Spleen (tissue), 11 donors: ENCODE results near the gene GALNT12. TPM values are rescaled to one million over a fixed set of nuclear protein-coding genes. Genes with fewer than 3 reads are reported as not detected.

ENCODE experiments used
- DNase-seq: peaks from one replicate; pipeline ENCODE4 v3.0.0-alpha.2; 2020
- H3K27ac ChIP-seq, 8 donors: fragments of 200-600 bp; sonication (generic) in 7 of 8; 1 replicate in 4 of 8; 2 replicates in 4 of 8; pipeline versions ENCODE4 v1.5.0 to v1.8.0; 2016 to 2021; ENCODE audit warnings: inconsistent platforms in 4 of 8, mild to moderate bottlenecking in 4 of 8, moderate library complexity in 1 of 8
- H3K27me3 ChIP-seq, 7 donors: fragments of 200-600 bp; sonication (generic) in 6 of 7; replicated peaks in 1 of 7; 1 replicate in 4 of 7; 2 replicates in 3 of 7; pipeline versions ENCODE4 v1.5.0 to v1.8.0; 2016 to 2021; ENCODE audit warnings: inconsistent platforms in 3 of 7, mild to moderate bottlenecking in 1 of 7
- H3K36me3 ChIP-seq, 6 donors: fragments of 200-600 bp; sonication (generic) in 5 of 6; 1 replicate in 4 of 6; 2 replicates in 2 of 6; pipeline versions ENCODE4 v1.5.0 to v1.8.0; 2016 to 2021; ENCODE audit warnings: inconsistent platforms in 2 of 6
- H3K4me1 ChIP-seq, 6 donors: fragments of 200-600 bp; sonication (generic) in 5 of 6; 1 replicate in 3 of 6; 2 replicates in 3 of 6; pipeline versions ENCODE4 v1.5.0 to v1.8.0; 2016 to 2021; ENCODE audit warnings: inconsistent platforms in 3 of 6
- H3K4me3 ChIP-seq, 8 donors: fragments of 200-600 bp; sonication (generic) in 7 of 8; 1 replicate in 4 of 8; 2 replicates in 4 of 8; pipeline versions ENCODE4 v1.5.0 to v1.8.0; 2016 to 2021; ENCODE audit warnings: inconsistent platforms in 4 of 8, mild to moderate bottlenecking in 4 of 8, moderate library complexity in 2 of 8
- H3K9me3 ChIP-seq, 8 donors: fragments of 200-600 bp; sonication (generic) in 7 of 8; 1 replicate in 4 of 8; 2 replicates in 4 of 8; pipeline versions ENCODE4 v1.5.0 to v1.8.0; 2016 to 2021; ENCODE audit warnings: inconsistent platforms in 4 of 8
- POLR2A ChIP-seq, 3 donors: fragments of 450-650 bp; IDR thresholded peaks; one replicate each; pipeline ENCODE4 v1.5.1; 2017; ENCODE audit warnings: antibody characterized with exemption in 3 of 3, mild to moderate bottlenecking in 1 of 3
- POLR2AphosphoS5 ChIP-seq, 3 donors: sonication (generic); formaldehyde crosslinking; IDR thresholded peaks; one replicate each; pipeline ENCODE4 v1.5.1; 2017; ENCODE audit warnings: antibody characterized with exemption in 3 of 3
- WGBS, 5 donors: extraction: QIAGEN DNeasy Blood & Tissue Kit in 3 of 5; methylation state at CpG; one replicate each; pipeline versions ENCODE4 v1.1.5 to v1.1.7; 2013 to 2018; 5-methylcytosine and 5-hydroxymethylcytosine counted together
- intact Hi-C: fragments of 100-400 bp; cut with DNase I; formaldehyde crosslinking; loops from one replicate; pipeline ENCODE4 v1.15.0; 2023; ENCODE audit warnings: low total_unique reads
- polyA plus RNA-seq, 3 donors: library from polyadenylated mRNA; stranded (reverse); fragments of 200-250 nt; gene quantifications; one replicate each; pipeline ENCODE4 v1.2.1, GENCODE V29; 2013
- total RNA-seq, 7 donors: library from RNA; depleted of rRNA in 3 of 7; stranded (reverse); fragments of >200 nt in 3 of 7; fragmentation: NEBNext Ultra II Directional in 4 of 7; extraction: Animal tissue kit (Norgen Biotek cat#: 25700) in 4 of 7; gene quantifications; one replicate each; pipeline versions ENCODE4 v1.1.0 to v1.2.1, GENCODE V29; 2016 to 2021
- TF ChIP-seq, protein P1 (sequence below), 11 experiments: fragments of 200-600 bp in 7 of 11; fragments of 450-650 bp in 4 of 11; sonication (generic) in 4 of 11; IDR thresholded peaks in 8 of 11; conservative IDR thresholded peaks in 3 of 11; 1 replicate in 7 of 11; 2 replicates in 4 of 11; pipeline versions ENCODE4 v1.4.0 to v1.8.0; 2016 to 2021; ENCODE audit warnings: antibody characterized with exemption in 11 of 11, inconsistent platforms in 4 of 11, mild to moderate bottlenecking in 1 of 11
- donor health status: healthy with polysubstance abuse.
- donor health status: DM: no; HTN: no; CAD: no; lungs with moderate emphysema.
- donor health status: DM: no; HTN: no; CAD: no.
- donor health status: Bipolar disorder and iron deficiency.
- donor health status: healthy.
- donor health status: DM: no; HTN: no; CAD: no.
- donor health status: DM: yes; HTN: yes; CAD: no.

Gene GALNT12
- total and polyA plus RNA-seq, 10 donors, result 1.2 to 3.2 (median 2.5) TPM

DNA sequence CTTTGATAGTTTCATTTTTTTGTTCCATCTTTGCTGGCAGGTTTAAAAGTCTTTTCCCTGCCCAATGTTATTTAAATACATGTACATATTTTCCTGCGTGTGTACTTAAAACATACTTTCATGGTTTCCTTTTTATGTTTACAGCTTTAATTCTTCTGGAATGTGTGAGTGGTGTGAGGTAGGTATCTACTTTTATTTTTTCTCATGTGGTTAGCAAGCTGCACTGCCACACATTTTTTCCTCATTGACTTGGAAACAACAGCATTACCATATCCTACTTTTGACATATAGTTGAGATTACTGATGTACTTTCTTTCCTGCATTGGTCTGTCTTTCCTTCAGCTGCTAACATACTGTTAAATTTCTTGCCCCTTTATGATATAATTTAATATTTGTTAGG lies 84.8 kb downstream of the GALNT12 start:
- H3K9me3 ChIP-seq, result peaks cover 0 to 14% (median 9%) of the 10 kb centered on the region in 8 donors
- H3K27ac ChIP-seq, result no peak overlapping the region
- DNase-seq, result no peak
- intact Hi-C loops, result no loop called here
- TF ChIP-seq, protein P1, sequence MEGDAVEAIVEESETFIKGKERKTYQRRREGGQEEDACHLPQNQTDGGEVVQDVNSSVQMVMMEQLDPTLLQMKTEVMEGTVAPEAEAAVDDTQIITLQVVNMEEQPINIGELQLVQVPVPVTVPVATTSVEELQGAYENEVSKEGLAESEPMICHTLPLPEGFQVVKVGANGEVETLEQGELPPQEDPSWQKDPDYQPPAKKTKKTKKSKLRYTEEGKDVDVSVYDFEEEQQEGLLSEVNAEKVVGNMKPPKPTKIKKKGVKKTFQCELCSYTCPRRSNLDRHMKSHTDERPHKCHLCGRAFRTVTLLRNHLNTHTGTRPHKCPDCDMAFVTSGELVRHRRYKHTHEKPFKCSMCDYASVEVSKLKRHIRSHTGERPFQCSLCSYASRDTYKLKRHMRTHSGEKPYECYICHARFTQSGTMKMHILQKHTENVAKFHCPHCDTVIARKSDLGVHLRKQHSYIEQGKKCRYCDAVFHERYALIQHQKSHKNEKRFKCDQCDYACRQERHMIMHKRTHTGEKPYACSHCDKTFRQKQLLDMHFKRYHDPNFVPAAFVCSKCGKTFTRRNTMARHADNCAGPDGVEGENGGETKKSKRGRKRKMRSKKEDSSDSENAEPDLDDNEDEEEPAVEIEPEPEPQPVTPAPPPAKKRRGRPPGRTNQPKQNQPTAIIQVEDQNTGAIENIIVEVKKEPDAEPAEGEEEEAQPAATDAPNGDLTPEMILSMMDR (IDR thresholded peaks at IDR 0.05 in 8 of 11, conservative IDR thresholded peaks at IDR 0.05 in 3 of 11), result no peak
- TF ChIP-seq POLR2AphosphoS5 (IDR thresholded peaks at IDR 0.05) (no peak), POLR2A (IDR thresholded peaks at IDR 0.05) (no peak)
- peaks cover 0 to 25% (median 5%) of the 10 kb centered on the region in 6 donors for H3K4me1 ChIP-seq
- no peak overlapping the region for H3K4me3 ChIP-seq
- H3K36me3 ChIP-seq, result no peaks in the 10 kb centered on the region
- peaks cover 0 to 4% (median 0%) of the 10 kb centered on the region in 7 donors for H3K27me3 ChIP-seq
- WGBS, 5 donors, result 82 to 89% (median 86%) methylated on average over 1 of the region's 1 CpG

DNA sequence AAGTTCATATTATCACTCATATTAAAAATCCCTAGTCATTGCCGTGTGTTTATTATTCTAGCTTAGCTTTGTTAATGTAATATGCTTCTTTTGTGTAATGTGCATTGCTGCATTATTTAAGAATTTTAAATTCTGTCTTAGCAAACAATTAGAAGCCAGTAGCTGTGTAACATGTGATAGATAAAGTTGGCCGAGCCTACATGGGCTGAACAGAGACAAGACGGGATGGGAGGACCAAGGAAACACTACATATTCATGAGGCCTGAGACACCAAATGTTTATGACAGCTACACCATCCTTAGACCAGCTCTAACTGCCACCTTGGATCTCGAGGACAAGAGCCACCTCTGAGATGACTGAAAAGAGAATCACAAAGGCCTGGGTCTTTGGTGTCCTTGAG lies 85.2 kb downstream of the GALNT12 start:
- no peak for DNase-seq
- WGBS, 5 donors, result 80 to 93% (median 89%) methylated on average over 4 of the region's 4 CpGs
- no peaks in the 10 kb centered on the region for H3K36me3 ChIP-seq
- no peaks in the 10 kb centered on the region for H3K27me3 ChIP-seq
- H3K9me3 ChIP-seq, result peaks cover 0 to 17% (median 11%) of the 10 kb centered on the region in 8 donors
- peaks cover 0 to 21% (median 3%) of the 10 kb centered on the region in 6 donors for H3K4me1 ChIP-seq
- no peak overlapping the region for H3K27ac ChIP-seq
- H3K4me3 ChIP-seq, result no peak overlapping the region
- TF ChIP-seq, protein P1 (IDR thresholded peaks at IDR 0.05 in 8 of 11, conservative IDR thresholded peaks at IDR 0.05 in 3 of 11), result no peak
- intact Hi-C loops, result no loop called here

DNA sequence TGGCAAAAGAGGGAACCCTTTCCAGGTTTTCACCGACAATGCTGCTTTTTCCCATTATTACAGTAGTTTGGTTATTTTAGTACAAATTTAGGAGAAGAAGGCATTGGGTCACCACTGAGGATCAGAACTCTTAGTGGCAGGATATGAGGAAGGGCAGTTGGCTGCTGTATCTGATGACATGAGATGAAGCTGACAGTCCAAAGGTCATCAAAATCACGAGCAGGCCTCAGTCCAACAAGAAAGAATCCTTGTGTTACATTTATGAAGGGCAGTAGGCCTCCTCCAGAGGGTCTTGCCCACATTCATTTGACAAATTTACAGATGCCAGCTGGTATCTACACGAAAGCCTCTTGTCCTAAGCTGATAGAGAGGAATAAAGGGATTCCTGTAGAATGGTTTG lies 86.7 kb downstream of the GALNT12 start:
- 62 to 82% (median 71%) methylated on average over 3 of the region's 3 CpGs for WGBS, 5 donors
- H3K36me3 ChIP-seq, result no peaks in the 10 kb centered on the region
- no peak overlapping the region for H3K4me3 ChIP-seq
- peaks cover 0 to 15% (median 3%) of the 10 kb centered on the region in 6 donors for H3K4me1 ChIP-seq
- no peak overlapping the region for H3K27ac ChIP-seq
- peaks cover 0 to 17% (median 14%) of the 10 kb centered on the region in 8 donors for H3K9me3 ChIP-seq
- intact Hi-C loops, result no loop called here
- no peak for DNase-seq
- TF ChIP-seq POLR2A (IDR thresholded peaks at IDR 0.05) (no peak), POLR2AphosphoS5 (IDR thresholded peaks at IDR 0.05) (no peak)
- TF ChIP-seq, protein P1 (IDR thresholded peaks at IDR 0.05 in 8 of 11, conservative IDR thresholded peaks at IDR 0.05 in 3 of 11), result no peak
- H3K27me3 ChIP-seq, result no peaks in the 10 kb centered on the region

DNA sequence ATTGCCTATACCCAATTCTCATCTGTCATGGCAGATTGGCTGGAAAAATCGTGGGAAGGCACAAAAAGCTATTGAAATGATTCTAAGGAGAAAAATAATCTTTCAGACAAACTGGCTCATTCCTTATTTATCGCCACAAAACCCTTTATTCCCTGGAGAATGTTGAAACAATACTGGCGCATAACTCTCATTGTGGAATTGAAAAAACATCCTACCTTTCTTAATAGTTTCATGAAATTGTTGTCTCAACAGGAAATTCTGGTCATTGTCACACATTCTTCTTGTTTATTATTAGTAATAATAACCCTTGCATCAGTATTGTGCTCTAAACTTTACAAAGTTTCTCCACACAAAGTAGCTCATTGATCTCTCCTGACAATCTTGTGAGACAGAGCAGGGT lies 87.3 kb downstream of the GALNT12 start:
- Histone ChIP-seq H3K4me1 (peaks cover 0 to 15% (median 5%) of the 10 kb centered on the region in 6 donors), H3K36me3 (no peaks in the 10 kb centered on the region), H3K9me3 (peaks cover 0 to 17% (median 14%) of the 10 kb centered on the region in 8 donors), H3K4me3 (no peak overlapping the region), H3K27me3 (no peaks in the 10 kb centered on the region), H3K27ac (no peak overlapping the region)
- intact Hi-C loops, result no loop called here
- no peak for DNase-seq
- 65 to 82% (median 74%) methylated on average over 3 of the region's 3 CpGs for WGBS, 5 donors
- no peak for TF ChIP-seq POLR2AphosphoS5 (IDR thresholded peaks at IDR 0.05)
- TF ChIP-seq, protein P1 (IDR thresholded peaks at IDR 0.05 in 8 of 11, conservative IDR thresholded peaks at IDR 0.05 in 3 of 11), result no peak
- TF ChIP-seq POLR2A (IDR thresholded peaks at IDR 0.05), result no peak
